Heart left ventricle (tissue), 16 donors: ENCODE data around the gene RANBP10. TPM values are rescaled to one million over a fixed set of nuclear protein-coding genes. Genes with fewer than 3 reads are reported as not detected.

Source experiments
- ATAC-seq, 4 donors: fragments of 200-7000 bp; cut with Tn5 transposase; one replicate each; pipeline ENCODE4 v1.9.1; 2020 to 2022; ENCODE audit warnings: moderate library complexity in 4 of 4, mild to moderate bottlenecking in 3 of 4, moderate number of reproducible peaks in 1 of 4
- DNase-seq, 5 donors: peaks; one replicate each; pipeline ENCODE4 v3.0.0-alpha.2; 2020
- H3K27ac ChIP-seq, 12 donors: fragments of 200-600 bp; sonication (generic) in 4 of 12; one replicate each; pipeline versions ENCODE4 v1.5.0 to v1.8.0; 2016 to 2022; ENCODE audit warnings: mild to moderate bottlenecking in 2 of 12
- H3K27me3 ChIP-seq, 9 donors: fragments of 200-600 bp; sonication (generic) in 2 of 9; one replicate each; pipeline versions ENCODE4 v1.5.1 to v1.8.0; 2016 to 2022; ENCODE audit warnings: mild to moderate bottlenecking in 3 of 9
- H3K36me3 ChIP-seq, 9 donors: fragments of 200-600 bp; sonication (generic) in 2 of 9; one replicate each; pipeline versions ENCODE4 v1.5.0 to v1.8.0; 2018 to 2022; ENCODE audit warnings: mild to moderate bottlenecking in 2 of 9
- H3K4me1 ChIP-seq, 12 donors: fragments of 200-600 bp; sonication (generic) in 4 of 12; one replicate each; pipeline versions ENCODE4 v1.5.0 to v1.8.0; 2016 to 2022; ENCODE audit warnings: mild to moderate bottlenecking in 3 of 12
- H3K4me3 ChIP-seq, 12 donors: fragments of 200-600 bp; sonication (generic) in 4 of 12; one replicate each; pipeline versions ENCODE4 v1.5.0 to v1.8.0; 2017 to 2022; ENCODE audit warnings: mild to moderate bottlenecking in 9 of 12, moderate library complexity in 4 of 12
- H3K9me3 ChIP-seq, 12 donors: fragments of 200-600 bp; sonication (generic) in 4 of 12; one replicate each; pipeline versions ENCODE4 v1.5.0 to v1.8.0; 2016 to 2022; ENCODE audit warnings: mild to moderate bottlenecking in 1 of 12
- CTCF ChIP-seq, 12 donors: fragments of 200-600 bp; sonication (generic) in 4 of 12; IDR thresholded peaks; one replicate each; pipeline versions ENCODE4 v1.5.0 to v1.8.0; 2018 to 2022; ENCODE audit warnings: antibody characterized with exemption in 12 of 12, mild to moderate bottlenecking in 5 of 12
- POLR2A ChIP-seq, 2 donors: fragments of 450-650 bp; IDR thresholded peaks; one replicate each; pipeline ENCODE4 v1.6.1; 2017; ENCODE audit warnings: antibody characterized with exemption in 2 of 2, mild to moderate bottlenecking in 2 of 2, moderate library complexity in 2 of 2
- WGBS, 4 donors: extraction: QIAGEN DNeasy Blood & Tissue Kit in 2 of 4; methylation state at CpG; one replicate each; pipeline versions ENCODE4 v1.1.5 to v1.1.7; 2013 to 2018; 5-methylcytosine and 5-hydroxymethylcytosine counted together
- intact Hi-C, 10 donors: fragments of 100-400 bp; cut with DNase I; formaldehyde crosslinking; loops; one replicate each; pipeline versions ENCODE4 v1.11.1 to v1.14.2; 2022
- polyA plus RNA-seq, 2 donors: library from polyadenylated mRNA; stranded (reverse); fragments of 200-250 nt; gene quantifications; one replicate each; pipeline ENCODE4 v1.2.3, GENCODE V29; 2013
- total RNA-seq, 9 donors: library from RNA; depleted of rRNA in 2 of 9; stranded (reverse); fragments of >200 nt in 2 of 9; fragmentation: NEBNext Ultra II Directional in 3 of 9; extraction: Animal tissue kit (Norgen Biotek cat#: 25700) in 3 of 9; gene quantifications; one replicate each; pipeline versions ENCODE4 v1.1.0 to v1.2.4, GENCODE V29; 2016 to 2023
- donor health status: ischemic (EF 13 %, LVEDD 7.1; RV severe dilation, severe dysfunction).
- donor health status: healthy with polysubstance abuse.
- donor health status: DM: no; HTN: yes; CAD: no.
- donor health status: DM: no; HTN: no; CAD: no.
- donor health status: ischemic (EF 25% LVEDD 6.9; RV normal size, moderate dysfunction).
- donor health status: ischemic (EF 25% LVEDD 5.7; RV mildly dilated, moderate dysfunction).
- donor health status: healthy.
- donor health status: DM: yes; HTN: yes; CAD: no.
- donor health status: ischemic (EF 35%, LVEDD 5.7; RV mildly dilated, moderate dysfunction).
- donor health status: nonischemic (EF 11% LVEDD 7.7; RV severe dilation, severe dysfunction).
- donor health status: DM: yes; HTN: yes; CAD: no.
- donor health status: PGD.
- donor health status: ischemic (EF 29% LVEDD 5.4; RV normal size, mild dysfunction).
- donor health status: nonischemic (EF 23%, LVEDD 6.1; RV moderate dilation, normal function).

The RANBP10 gene
- total and polyA plus RNA-seq, 11 donors, result 5.6 to 19.7 (median 11.8) TPM

GRCh38 chr16:67678354-67679023, 127.9 kb downstream of the RANBP10 start:
- ATAC-seq (no peak), DNase-seq (no peak)
- no peak overlapping the region for H3K4me3 ChIP-seq
- peaks cover 0 to 23% (median 11%) of the 10 kb centered on the region in 9 donors for H3K36me3 ChIP-seq
- TF ChIP-seq POLR2A (IDR thresholded peaks at IDR 0.05), result no peak
- TF ChIP-seq CTCF (IDR thresholded peaks at IDR 0.05), result no peak
- intact Hi-C loops, result loop anchor here in 8 of 10 donors (5.0 to 10.0 kb wide), 8 partner anchors 44 to 386 kb away; partner anchors contain the start of genes RANBP10 (in 2 of the 8), TSNAXIP1 (in 2 of the 8), DDX28 (in 1 of the 8) and DUS2 (in 1 of the 8)
- no peaks in the 10 kb centered on the region for H3K27me3 ChIP-seq
- WGBS, 4 donors, result 93 to 96% (median 94%) methylated on average over 12 of the region's 12 CpGs
- no peak overlapping the region for H3K27ac ChIP-seq
- peaks cover 3 to 26% (median 10%) of the 10 kb centered on the region in 12 donors for H3K4me1 ChIP-seq
- H3K9me3 ChIP-seq, result no peaks in the 10 kb centered on the region

- no peak for TF ChIP-seq CTCF (IDR thresholded peaks at IDR 0.05)
- no peak for TF ChIP-seq POLR2A (IDR thresholded peaks at IDR 0.05)
- no peak for ATAC-seq
- 93 to 100% (median 99%) methylated on average over 1 of the region's 1 CpG for WGBS, 4 donors
- peaks cover 0 to 18% (median 10%) of the 10 kb centered on the region in 9 donors for H3K36me3 ChIP-seq
- no peaks in the 10 kb centered on the region for H3K27me3 ChIP-seq
- intact Hi-C loops, result loop anchor here in 8 of 10 donors (5.0 to 10.0 kb wide), 8 partner anchors 45 to 387 kb away; partner anchors contain the start of genes RANBP10 (in 2 of the 8), TSNAXIP1 (in 2 of the 8), DDX28 (in 1 of the 8) and DUS2 (in 1 of the 8)
- no peak overlapping the region for H3K4me3 ChIP-seq
- H3K27ac ChIP-seq, result no peak overlapping the region
- DNase-seq, result no peak
- no peaks in the 10 kb centered on the region for H3K9me3 ChIP-seq
- peaks cover 8 to 34% (median 18%) of the 10 kb centered on the region in 12 donors for H3K4me1 ChIP-seq
Observed at GRCh38 chr16:67677712-67678111, 128.6 kb downstream of the RANBP10 start.

- no peak for ATAC-seq
- Histone ChIP-seq H3K4me3 (no peak overlapping the region), H3K27ac (peak overlapping the region in 1 of 12 donors; percentile 25), H3K4me1 (peaks cover 8 to 40% (median 23%) of the 10 kb centered on the region in 12 donors), H3K9me3 (no peaks in the 10 kb centered on the region), H3K27me3 (no peaks in the 10 kb centered on the region), H3K36me3 (peaks cover 0 to 18% (median 8%) of the 10 kb centered on the region in 9 donors)
- intact Hi-C loops, result loop anchor here in 8 of 10 donors (5.0 to 10.0 kb wide), 8 partner anchors 45 to 388 kb away; partner anchors contain the start of genes RANBP10 (in 2 of the 8), TSNAXIP1 (in 2 of the 8), DDX28 (in 1 of the 8) and DUS2 (in 1 of the 8)
- TF ChIP-seq CTCF (IDR thresholded peaks at IDR 0.05), result no peak
- no peak for TF ChIP-seq POLR2A (IDR thresholded peaks at IDR 0.05)
- no peak for DNase-seq
- 75 to 81% (median 78%) methylated on average over 8 of the region's 8 CpGs for WGBS, 4 donors
Observed at GRCh38 chr16:67676939-67677338, 129.4 kb downstream of the RANBP10 start.

- H3K4me3 ChIP-seq, result no peak overlapping the region
- H3K27me3 ChIP-seq, result no peaks in the 10 kb centered on the region
- H3K9me3 ChIP-seq, result no peaks in the 10 kb centered on the region
- peak overlapping the region in 1 of 12 donors; percentile 25 for H3K27ac ChIP-seq
- 60 to 75% (median 71%) methylated on average over 4 of the region's 4 CpGs for WGBS, 4 donors
- H3K4me1 ChIP-seq, result peaks cover 8 to 40% (median 23%) of the 10 kb centered on the region in 12 donors
- ATAC-seq (no peak), DNase-seq (no peak)
- H3K36me3 ChIP-seq, result peaks cover 0 to 18% (median 8%) of the 10 kb centered on the region in 9 donors
- TF ChIP-seq POLR2A (IDR thresholded peaks at IDR 0.05) (no peak), CTCF (IDR thresholded peaks at IDR 0.05) (no peak)
- intact Hi-C loops, result loop anchor here in 8 of 10 donors (5.0 to 10.0 kb wide), 8 partner anchors 46 to 388 kb away; partner anchors contain the start of genes RANBP10 (in 2 of the 8), TSNAXIP1 (in 2 of the 8), DDX28 (in 1 of the 8) and DUS2 (in 1 of the 8)
Observed at GRCh38 chr16:67676516-67676915, 129.8 kb downstream of the RANBP10 start.
